ENCODE measurements around the gene GRK4. TPM values are rescaled to one million over a fixed set of nuclear protein-coding genes. Genes with fewer than 3 reads are reported as not detected.

The GRK4 gene
- total RNA-seq, 1 experiment from 2014 or later = 4.2 TPM

- TF ChIP-seq, protein P1, sequence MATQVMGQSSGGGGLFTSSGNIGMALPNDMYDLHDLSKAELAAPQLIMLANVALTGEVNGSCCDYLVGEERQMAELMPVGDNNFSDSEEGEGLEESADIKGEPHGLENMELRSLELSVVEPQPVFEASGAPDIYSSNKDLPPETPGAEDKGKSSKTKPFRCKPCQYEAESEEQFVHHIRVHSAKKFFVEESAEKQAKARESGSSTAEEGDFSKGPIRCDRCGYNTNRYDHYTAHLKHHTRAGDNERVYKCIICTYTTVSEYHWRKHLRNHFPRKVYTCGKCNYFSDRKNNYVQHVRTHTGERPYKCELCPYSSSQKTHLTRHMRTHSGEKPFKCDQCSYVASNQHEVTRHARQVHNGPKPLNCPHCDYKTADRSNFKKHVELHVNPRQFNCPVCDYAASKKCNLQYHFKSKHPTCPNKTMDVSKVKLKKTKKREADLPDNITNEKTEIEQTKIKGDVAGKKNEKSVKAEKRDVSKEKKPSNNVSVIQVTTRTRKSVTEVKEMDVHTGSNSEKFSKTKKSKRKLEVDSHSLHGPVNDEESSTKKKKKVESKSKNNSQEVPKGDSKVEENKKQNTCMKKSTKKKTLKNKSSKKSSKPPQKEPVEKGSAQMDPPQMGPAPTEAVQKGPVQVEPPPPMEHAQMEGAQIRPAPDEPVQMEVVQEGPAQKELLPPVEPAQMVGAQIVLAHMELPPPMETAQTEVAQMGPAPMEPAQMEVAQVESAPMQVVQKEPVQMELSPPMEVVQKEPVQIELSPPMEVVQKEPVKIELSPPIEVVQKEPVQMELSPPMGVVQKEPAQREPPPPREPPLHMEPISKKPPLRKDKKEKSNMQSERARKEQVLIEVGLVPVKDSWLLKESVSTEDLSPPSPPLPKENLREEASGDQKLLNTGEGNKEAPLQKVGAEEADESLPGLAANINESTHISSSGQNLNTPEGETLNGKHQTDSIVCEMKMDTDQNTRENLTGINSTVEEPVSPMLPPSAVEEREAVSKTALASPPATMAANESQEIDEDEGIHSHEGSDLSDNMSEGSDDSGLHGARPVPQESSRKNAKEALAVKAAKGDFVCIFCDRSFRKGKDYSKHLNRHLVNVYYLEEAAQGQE (IDR thresholded peaks at IDR 0.05; ENCODE audit: low read depth) = no peak
- TF ChIP-seq EZH2 (IDR thresholded peaks at IDR 0.05) (no peak), SIN3A (IDR thresholded peaks at IDR 0.05; ENCODE audit: low read depth) (no peak)
These were observed 9.9 kb upstream of the GRK4 start (continued) for GRCh38 chr4:2953496-2953895.

DNA sequence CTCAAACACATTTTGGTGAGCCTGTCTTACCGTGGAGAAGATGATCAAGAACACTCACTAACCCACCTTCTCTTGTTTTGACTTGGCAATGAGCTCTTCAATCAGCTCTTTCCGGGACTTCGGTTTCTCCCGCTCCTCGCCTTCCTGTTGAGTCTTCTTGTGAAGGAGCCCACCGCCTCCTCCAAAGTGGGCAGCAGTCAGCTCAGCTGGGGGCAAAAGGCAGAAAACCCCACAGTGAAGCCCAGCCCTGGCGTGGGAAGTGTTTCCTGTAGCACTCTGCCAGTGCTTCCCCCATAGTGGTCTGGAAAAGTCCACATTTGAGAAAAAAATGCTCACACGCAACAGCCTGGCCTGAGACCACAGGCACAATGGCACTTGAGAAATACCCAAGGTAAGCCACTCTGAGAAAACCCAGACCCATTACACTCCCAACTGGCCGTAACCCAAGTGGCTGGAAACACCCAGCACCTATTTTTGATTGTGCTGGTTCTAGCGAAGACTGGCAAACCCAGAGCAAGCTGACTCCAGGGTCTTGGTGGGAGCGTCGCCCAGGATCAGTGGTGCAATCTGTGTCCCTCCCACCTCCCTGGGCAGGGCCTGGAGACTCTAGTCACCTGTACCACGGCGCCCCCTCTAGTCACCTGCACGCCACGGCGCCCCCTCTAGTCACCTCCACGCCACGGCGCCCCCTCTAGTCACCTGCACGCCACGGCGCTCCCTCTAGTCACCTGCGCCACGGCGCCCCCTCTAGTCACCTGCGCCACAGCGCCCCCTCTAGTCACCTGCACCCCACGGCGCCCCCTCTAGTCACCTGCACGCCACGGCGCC is 8.8 kb upstream of the GRK4 start:
- H3K9ac ChIP-seq (ENCODE audit: low read length) = no peak overlapping the region
- H3K4me2 ChIP-seq (ENCODE audit: low read length) = no peak overlapping the region
- no peak overlapping the region for H2AFZ ChIP-seq (ENCODE audit: low read depth, low read length, poor library complexity, severe bottlenecking)
- ATAC-seq (peak; percentile 55), DNase-seq (ENCODE audit: low read depth, low spot score) (peak; percentile 13)
- TF ChIP-seq SRF (IDR thresholded peaks at IDR 0.05; ENCODE audit: low read depth) = no peak
- TF ChIP-seq EZH2 (IDR thresholded peaks at IDR 0.05) = no peak
- TF ChIP-seq EGR1 (IDR thresholded peaks at IDR 0.05; ENCODE audit: low read depth) = no peak
- TF ChIP-seq CBX3 (IDR thresholded peaks at IDR 0.05; ENCODE audit: low read depth) = 0 out of 2 replicates have a peak, but pooled peaks have one; percentile 23
- no peak for TF ChIP-seq POLR2AphosphoS5 (IDR thresholded peaks at IDR 0.05; ENCODE audit: low read depth, low read length)
- peak in 2 of 3 experiments; percentile 32 to 98; a peak in 4 of 6 replicates for TF ChIP-seq CTCF (IDR thresholded peaks at IDR 0.05 in 2 of 3, conservative IDR thresholded peaks at IDR 0.05 in 1 of 3; ENCODE audit: borderline replicate concordance in 1 of 3, insufficient read depth in 1 of 3, low read depth in 2 of 3, low read length in 2 of 3)
- TF ChIP-seq, protein P1 (IDR thresholded peaks at IDR 0.05; ENCODE audit: low read depth) = no peak
- TF ChIP-seq, protein P2, sequence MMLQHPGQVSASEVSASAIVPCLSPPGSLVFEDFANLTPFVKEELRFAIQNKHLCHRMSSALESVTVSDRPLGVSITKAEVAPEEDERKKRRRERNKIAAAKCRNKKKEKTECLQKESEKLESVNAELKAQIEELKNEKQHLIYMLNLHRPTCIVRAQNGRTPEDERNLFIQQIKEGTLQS (IDR thresholded peaks at IDR 0.05) = no peak
- TF ChIP-seq ELF1 (IDR thresholded peaks at IDR 0.05; ENCODE audit: borderline replicate concordance, low read depth) = no peak
- H3K9me2 ChIP-seq (ENCODE audit: insufficient read depth) = no peaks in the 10 kb centered on the region
- no TSS peak for BruUV-seq (replicated peaks)
- intact Hi-C loops (cut with micrococcal nuclease) = no loop called here
- ChIA-PET RAD21 (ENCODE audit: low non-redundant PET in 1 of 2, low total read pairs in 2 of 2, uncharacterized antibody in 2 of 2, unreplicated experiment in 2 of 2) (no interaction called here), CTCF (interaction anchor here (1.3 kb wide), 1 partner anchor 10 kb away, joined by 7 read pairs; no protein-coding TSS in a partner anchor), POLR2A (no interaction called here)
- no peaks in the 10 kb centered on the region for H3K4me1 ChIP-seq (ENCODE audit: control insufficient read depth in 1 of 2, insufficient read depth in 2 of 2, low read length in 2 of 2)
- H3K36me3 ChIP-seq (ENCODE audit: control insufficient read depth in 1 of 2, insufficient read depth in 2 of 2, low read length in 2 of 2) = peaks cover 65 to 84% of the 10 kb centered on the region in 2 experiments
- H3K27ac ChIP-seq (ENCODE audit: low read depth, low read length) = no peak overlapping the region
- H3K79me2 ChIP-seq (ENCODE audit: insufficient read depth, low read length) = peaks cover 81% of the 10 kb centered on the region
- no peaks in the 10 kb centered on the region for H3K27me3 ChIP-seq (ENCODE audit: insufficient read depth, low read length)
- peaks cover 6 to 11% of the 10 kb centered on the region in 2 experiments; a peak in 2 of 4 replicates for H3K9me3 ChIP-seq (ENCODE audit: control insufficient read depth in 1 of 2, insufficient read depth in 1 of 2, low read depth in 1 of 2, low read length in 2 of 2)
- H4K20me1 ChIP-seq (ENCODE audit: insufficient read depth) = peaks cover 14% of the 10 kb centered on the region; the same call in 1 of the 2 replicates
- H3K4me3 ChIP-seq (replicated peaks in 1 of 2; ENCODE audit: low read depth in 1 of 2, low read length in 2 of 2) = no peak overlapping the region
